Stimulated activated naive CD8-positive, alpha-beta T cell treated with anti-CD3 and anti-CD28 coated beads, Interleukin-15, Interleukin-2, amounts not matched to agents 100 ng/mL and 50 ng/mL, for 24 hours (primary cell): ENCODE data around the gene SCAMP4.
"Not testable (repeated sequence)": the region's sequence is repeated elsewhere in the genome, so short reads cannot be mapped to it uniquely, and the experiment has no call there.

Experiments
- H3K27ac Mint-ChIP-seq: one replicate; pipeline ENCODE4 v1.8.0; 2021; ENCODE audit warnings: mild to moderate bottlenecking, mixed read lengths
- H3K27me3 Mint-ChIP-seq: one replicate; pipeline ENCODE4 v1.8.0; 2021; ENCODE audit warnings: mixed read lengths
- H3K36me3 Mint-ChIP-seq: one replicate; pipeline ENCODE4 v1.8.0; 2021; ENCODE audit warnings: low read depth, mixed read lengths
- H3K4me1 Mint-ChIP-seq: one replicate; pipeline ENCODE4 v1.8.0; 2021; ENCODE audit warnings: low read depth, mixed read lengths
- H3K4me3 Mint-ChIP-seq: one replicate; pipeline ENCODE4 v1.8.0; 2021; ENCODE audit warnings: mild to moderate bottlenecking, mixed read lengths
- H3K9me3 Mint-ChIP-seq: one replicate; pipeline ENCODE4 v1.8.0; 2021; ENCODE audit warnings: mixed read lengths

Gene SCAMP4

DNA sequence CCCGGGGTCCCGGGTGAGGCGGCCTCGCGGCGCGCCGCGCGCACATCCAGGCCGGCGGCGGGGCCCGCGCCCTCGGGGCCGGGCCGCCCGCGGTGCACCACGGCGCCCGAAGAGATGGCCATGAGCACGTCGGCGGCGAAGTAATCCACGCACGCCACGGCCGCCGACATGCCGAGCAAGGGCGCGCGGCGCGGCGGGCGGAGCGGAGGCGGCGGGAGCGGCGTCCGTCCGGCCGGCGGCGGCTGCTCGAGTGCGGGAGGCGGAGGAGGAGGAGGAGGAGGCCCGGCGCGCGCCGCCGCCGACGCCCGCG lies 41.9 kb upstream of the SCAMP4 start, which contains the start of gene KLF16:
TSS of gene KLF16 (minus strand) at position 252 of the 310 bp plus-strand sequence. CDS start at position 170, 82 bp downstream.
- Mint-ChIP-seq H3K27me3 (no peaks in the 10 kb centered on the region), H3K36me3 (peaks cover 3% of the 10 kb centered on the region), H3K9me3 (no peaks in the 10 kb centered on the region), H3K4me3 (peak within 1 kb of the TSS; percentile 93), H3K4me1 (peaks cover 40% of the 10 kb centered on the region), H3K27ac (peak within 1 kb of the TSS; percentile 91)

DNA sequence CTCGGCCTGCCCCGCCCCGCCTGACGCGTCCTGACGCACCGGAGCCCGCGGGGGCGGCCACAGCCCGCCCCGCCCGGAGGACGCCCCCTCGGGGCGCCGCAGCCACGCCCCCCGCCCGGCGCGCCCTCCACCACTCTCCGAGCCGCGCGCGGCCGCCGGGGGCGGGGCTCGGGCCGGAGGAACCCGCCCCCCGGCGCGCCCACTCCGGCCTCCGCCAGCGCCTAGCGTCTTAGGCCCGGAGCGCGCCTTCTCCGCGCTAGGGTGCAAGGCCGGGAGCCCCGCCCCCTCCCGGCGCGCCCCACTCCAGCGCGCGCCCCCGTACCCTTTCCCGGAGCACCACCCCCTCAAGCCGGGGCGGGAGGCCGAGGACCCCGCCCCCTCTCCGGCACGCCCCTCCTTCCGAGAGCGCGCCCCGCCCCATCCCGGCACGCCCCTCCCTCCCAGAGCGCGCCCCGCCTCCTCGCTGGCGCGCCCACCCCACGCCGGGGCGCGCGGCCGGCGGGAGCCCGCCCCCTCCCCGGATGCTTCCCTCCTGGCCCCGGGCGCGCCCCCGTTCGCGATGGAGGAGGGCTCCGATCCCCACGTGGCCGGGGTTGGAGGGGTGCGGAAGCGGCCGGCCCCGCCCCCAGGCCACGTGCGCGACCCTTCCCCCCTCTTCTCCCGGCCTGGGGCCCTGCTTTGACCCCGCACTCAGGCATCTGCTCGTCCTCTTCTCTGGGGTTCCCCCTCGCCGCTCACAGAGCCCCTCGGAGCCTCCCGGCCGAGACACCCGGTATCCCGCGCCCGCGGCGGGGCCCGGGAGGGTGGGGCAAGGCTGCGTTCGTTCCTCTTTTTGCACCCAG lies 41.3 kb upstream of the SCAMP4 start:
- no peak overlapping the region for H3K27ac Mint-ChIP-seq
- no peaks in the 10 kb centered on the region for H3K27me3 Mint-ChIP-seq

DNA sequence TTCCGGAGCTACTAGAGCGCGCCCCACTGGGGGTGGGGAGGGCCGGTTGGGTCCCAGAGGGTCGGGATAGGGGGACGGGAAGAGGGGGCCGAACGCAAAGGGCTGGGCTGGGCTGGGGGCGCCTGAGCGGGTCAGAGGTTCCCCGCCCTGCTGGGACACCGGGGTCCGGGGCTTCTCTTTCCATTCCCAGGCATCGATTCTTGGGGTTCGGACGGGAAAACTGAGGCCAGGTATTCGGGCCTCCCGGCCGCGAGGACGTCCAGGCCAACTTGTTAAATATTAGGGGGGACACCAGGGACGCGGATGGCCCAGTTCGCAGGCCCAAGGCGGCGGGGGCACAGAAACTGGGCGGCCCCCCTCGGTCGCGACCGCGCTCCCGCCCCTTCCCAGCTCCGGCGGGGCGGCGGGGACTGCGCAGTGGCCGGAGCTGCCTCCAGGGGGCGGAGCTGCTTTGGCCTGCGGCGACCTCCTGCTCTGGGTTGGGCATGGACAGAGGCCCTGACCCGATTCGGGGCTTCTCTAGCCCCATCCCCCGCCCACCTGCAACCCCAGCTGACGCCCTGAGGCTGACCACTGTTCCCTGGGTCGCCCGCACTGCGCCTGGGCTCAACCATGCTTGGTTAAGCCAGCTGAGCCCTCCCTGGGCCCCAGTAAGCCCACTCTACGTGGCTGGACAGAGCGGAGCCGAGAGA lies 40.6 kb upstream of the SCAMP4 start:
- H3K27me3 Mint-ChIP-seq, result no peaks in the 10 kb centered on the region
- H3K4me3 Mint-ChIP-seq, result peak overlapping the region; percentile 74
- H3K9me3 Mint-ChIP-seq, result no peaks in the 10 kb centered on the region
- peak overlapping the region; percentile 83 for H3K27ac Mint-ChIP-seq
- H3K36me3 Mint-ChIP-seq, result peaks cover 3% of the 10 kb centered on the region
- peaks cover 29% of the 10 kb centered on the region for H3K4me1 Mint-ChIP-seq

More for the DNA sequence above, 41.3 kb upstream of the SCAMP4 start:
- Mint-ChIP-seq H3K36me3 (peaks cover 3% of the 10 kb centered on the region), H3K9me3 (no peaks in the 10 kb centered on the region), H3K4me3 (peak overlapping the region; percentile 74), H3K4me1 (peaks cover 35% of the 10 kb centered on the region)

DNA sequence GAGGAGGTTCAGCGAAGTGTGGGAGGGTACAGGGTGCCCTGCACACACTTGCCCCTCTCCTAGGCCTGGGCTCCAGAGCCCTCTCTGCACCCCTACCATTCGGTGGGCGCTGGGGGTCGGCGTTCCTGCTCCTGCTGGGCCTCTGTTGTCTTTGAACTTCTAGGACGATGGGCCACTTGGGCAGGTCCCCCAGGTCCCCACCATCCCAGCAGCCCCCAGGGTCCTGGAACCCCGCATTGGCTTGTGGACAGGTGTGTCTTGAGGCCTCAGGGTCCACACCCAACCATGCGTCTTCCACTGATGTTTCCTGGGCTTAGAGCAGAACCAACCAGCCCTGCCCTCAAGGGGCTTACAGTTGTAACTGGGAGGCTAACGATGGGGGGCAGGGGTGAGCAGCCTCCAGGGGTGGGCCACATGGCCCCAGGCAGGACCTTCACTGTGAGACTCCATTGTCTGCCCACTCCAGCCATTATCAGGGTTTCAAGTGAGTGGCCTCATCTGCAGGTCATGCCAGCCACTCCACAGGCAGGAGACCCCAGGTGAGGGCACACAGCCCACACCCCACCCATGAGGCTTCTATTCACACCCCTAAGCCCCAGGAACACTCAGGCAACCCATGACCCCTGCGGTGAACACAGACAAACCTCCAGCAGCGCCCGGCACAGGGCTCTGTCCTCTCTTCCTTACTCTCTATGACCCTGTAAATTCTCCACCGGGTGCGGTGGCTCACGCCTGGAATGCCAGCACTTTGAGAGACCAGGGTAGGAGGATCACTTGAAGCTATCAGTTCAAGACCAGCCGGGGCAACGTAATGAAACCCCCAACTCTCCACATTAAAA lies 39.8 kb upstream of the SCAMP4 start:
- Mint-ChIP-seq H3K9me3 (no peaks in the 10 kb centered on the region), H3K27ac (peak overlapping the region; percentile 83), H3K4me3 (peak overlapping the region; percentile 74), H3K36me3 (peaks cover 3% of the 10 kb centered on the region), H3K4me1 (peaks cover 22% of the 10 kb centered on the region), H3K27me3 (no peaks in the 10 kb centered on the region)

- Mint-ChIP-seq H3K36me3 (no peaks in the 10 kb centered on the region), H3K4me3 (no peak overlapping the region), H3K4me1 (peaks cover 7% of the 10 kb centered on the region), H3K27ac (peak overlapping the region; percentile 68), H3K27me3 (no peaks in the 10 kb centered on the region), H3K9me3 (no peaks in the 10 kb centered on the region)
These were observed 38.4 kb upstream of the SCAMP4 start for GRCh38 chr19:1866693-1867348.

- no peaks in the 10 kb centered on the region for H3K36me3 Mint-ChIP-seq
- peaks cover 5% of the 10 kb centered on the region for H3K4me1 Mint-ChIP-seq
- H3K27me3 Mint-ChIP-seq, result no peaks in the 10 kb centered on the region
- H3K27ac Mint-ChIP-seq, result peak overlapping the region; percentile 68
- no peak overlapping the region for H3K4me3 Mint-ChIP-seq
- H3K9me3 Mint-ChIP-seq, result no peaks in the 10 kb centered on the region
These were observed 37.9 kb upstream of the SCAMP4 start for GRCh38 chr19:1867349-1867724.

GRCh38 chr19:1868971-1869370 lies 36.2 kb upstream of the SCAMP4 start:
- peaks cover 2% of the 10 kb centered on the region for H3K36me3 Mint-ChIP-seq
- H3K27me3 Mint-ChIP-seq, result no peaks in the 10 kb centered on the region
- no peak overlapping the region for H3K4me3 Mint-ChIP-seq
- no peak overlapping the region for H3K27ac Mint-ChIP-seq
- peaks cover 10% of the 10 kb centered on the region for H3K4me1 Mint-ChIP-seq
- no peaks in the 10 kb centered on the region for H3K9me3 Mint-ChIP-seq

DNA sequence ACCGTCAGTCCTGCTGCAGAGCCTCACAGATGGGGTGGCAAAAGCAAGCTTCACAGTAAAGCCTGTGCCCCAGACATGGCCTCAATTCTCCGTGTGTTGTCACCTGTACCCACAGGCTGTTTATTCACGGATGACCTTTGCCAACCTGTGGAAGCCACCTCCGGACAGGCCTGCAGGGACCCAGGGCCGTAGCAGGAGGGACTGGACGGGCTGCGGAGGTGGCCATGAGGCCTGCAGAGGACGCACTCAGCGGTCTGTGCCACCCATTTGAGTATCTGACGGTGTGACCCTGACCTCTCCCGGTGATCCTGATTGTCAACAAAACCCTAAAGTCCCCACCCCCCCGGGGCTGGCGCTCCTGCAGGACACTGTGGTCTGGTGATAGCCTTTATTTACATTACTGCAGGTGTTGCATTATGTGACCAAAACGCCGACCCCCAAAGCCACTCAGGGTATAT lies 34.0 kb upstream of the SCAMP4 start:
- Mint-ChIP-seq H3K27me3 (no peaks in the 10 kb centered on the region), H3K9me3 (no peaks in the 10 kb centered on the region), H3K4me1 (peaks cover 20% of the 10 kb centered on the region), H3K4me3 (no peak overlapping the region), H3K27ac (no peak overlapping the region), H3K36me3 (peaks cover 19% of the 10 kb centered on the region)

GRCh38 chr19:1871630-1872029 lies 33.6 kb upstream of the SCAMP4 start:
- Mint-ChIP-seq H3K36me3 (peaks cover 19% of the 10 kb centered on the region), H3K27me3 (no peaks in the 10 kb centered on the region), H3K27ac (no peak overlapping the region), H3K4me3 (no peak overlapping the region), H3K4me1 (peaks cover 25% of the 10 kb centered on the region), H3K9me3 (no peaks in the 10 kb centered on the region)

DNA sequence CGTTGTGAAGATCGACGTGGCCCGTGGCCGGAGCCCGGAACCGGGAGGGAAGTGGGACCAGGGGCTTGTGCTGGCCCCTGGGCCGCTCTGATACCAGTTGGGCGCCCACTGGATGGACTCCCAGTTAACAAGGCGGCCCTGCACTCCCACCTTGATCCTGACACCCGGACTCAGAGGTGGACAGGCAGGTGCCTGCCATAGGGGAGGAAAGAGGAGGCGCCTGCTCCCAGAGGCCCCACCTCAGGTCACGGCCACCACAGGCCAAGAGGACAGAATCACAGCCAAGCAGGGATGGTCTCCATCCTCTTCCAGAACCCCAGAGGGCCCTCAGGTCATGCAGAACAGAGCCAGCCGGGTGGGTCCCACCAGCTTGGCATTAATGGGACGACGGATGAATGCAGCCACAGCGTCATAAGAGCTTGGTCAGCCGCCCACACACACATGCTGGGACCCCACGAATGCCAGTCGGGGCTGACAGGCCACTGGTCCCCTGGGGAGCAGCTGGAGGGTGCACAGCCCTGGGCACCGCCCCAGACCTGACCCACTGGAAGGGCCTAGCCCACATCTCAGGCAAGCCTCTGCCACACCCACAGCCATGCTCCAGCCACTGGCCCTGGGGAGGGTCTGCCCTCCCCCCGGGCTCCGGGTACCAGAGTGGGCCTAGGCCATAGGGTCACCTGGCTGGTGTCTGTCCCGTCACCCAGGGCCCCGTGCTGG lies 32.2 kb upstream of the SCAMP4 start:
- H3K9me3 Mint-ChIP-seq, result no peaks in the 10 kb centered on the region
- H3K27me3 Mint-ChIP-seq, result no peaks in the 10 kb centered on the region
- H3K4me3 Mint-ChIP-seq, result no peak overlapping the region
- H3K4me1 Mint-ChIP-seq, result peaks cover 27% of the 10 kb centered on the region
- H3K36me3 Mint-ChIP-seq, result peaks cover 19% of the 10 kb centered on the region
- H3K27ac Mint-ChIP-seq, result no peak overlapping the region

DNA sequence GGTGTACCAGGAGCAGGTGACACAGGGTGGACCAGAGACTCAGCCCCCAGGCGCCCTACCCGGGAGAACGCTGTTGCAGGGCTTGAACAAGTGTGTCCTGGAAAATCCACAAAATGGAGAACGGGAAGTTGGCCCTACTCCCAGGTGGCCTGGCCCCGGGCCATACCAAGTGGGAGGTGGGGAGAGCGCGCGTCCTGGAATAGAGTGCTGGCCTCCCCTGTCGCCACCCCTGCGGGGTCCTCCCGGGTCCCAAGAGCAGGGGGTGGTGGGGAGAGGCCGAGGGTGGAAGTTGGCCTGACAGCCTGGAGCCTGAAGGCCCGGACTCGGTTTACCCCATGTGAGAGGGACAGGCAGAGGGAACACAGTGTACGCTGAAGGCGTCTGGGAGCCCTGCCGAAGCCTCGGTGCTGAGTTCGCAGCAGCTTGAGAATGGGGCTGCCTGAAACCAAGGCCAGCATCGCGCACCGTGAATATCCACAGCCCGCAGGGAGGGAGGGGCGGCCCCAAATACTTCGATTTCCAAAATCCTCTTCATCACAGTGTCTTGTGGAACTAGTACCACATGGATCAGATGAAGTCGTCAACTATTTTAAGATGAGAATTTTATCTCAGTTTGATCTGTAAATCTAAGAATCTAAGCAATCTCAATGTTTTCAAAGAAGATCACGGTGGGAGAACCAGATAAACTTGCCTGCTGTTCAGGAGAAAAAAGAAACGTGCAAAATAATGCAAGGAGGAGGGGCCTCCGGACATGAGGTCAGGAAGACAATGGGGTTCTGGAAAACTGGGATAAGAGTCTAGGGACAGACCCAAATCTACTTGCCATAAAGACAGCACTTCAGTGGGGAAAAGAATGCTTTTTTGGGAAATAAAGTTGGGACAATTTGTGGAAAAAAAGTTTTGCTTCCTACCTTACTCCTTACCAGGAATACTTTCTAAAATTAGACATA lies 31.4 kb upstream of the SCAMP4 start:
- peak overlapping the region; percentile 95 for H3K27ac Mint-ChIP-seq
- no peaks in the 10 kb centered on the region for H3K27me3 Mint-ChIP-seq
- no peaks in the 10 kb centered on the region for H3K9me3 Mint-ChIP-seq
- H3K36me3 Mint-ChIP-seq, result peaks cover 19% of the 10 kb centered on the region
- peaks cover 27% of the 10 kb centered on the region for H3K4me1 Mint-ChIP-seq
- H3K4me3 Mint-ChIP-seq, result peak overlapping the region; percentile 99

DNA sequence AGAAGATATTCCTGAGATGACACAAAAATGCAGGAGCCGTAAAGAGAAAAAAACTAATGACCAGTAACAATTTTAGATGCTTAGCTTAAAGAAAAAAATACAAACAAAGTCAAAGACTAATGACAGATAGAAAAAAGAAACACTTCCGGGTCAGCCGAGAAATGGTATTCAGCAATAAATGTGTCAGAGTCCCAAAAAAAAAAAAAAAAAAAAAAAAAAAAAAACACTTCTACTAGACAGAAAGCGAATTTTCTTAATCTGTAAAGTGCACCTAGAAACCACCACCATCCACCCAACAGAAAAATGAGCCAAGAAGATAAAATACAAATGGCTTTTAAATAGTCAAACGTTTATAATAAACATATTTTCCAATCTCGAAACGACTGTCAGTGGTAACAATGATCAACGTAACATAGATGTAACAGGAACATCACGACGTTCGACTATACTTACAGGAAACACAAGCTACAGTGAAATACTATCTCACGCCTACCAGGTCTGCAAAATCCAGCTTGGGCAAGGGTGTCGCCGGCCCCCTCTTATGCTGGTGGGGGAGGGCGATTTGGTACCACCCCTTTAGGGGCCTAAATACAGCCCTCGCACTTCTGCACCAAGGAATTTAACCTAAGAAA lies 30.5 kb upstream of the SCAMP4 start:
- H3K4me1 Mint-ChIP-seq, result peaks cover 27% of the 10 kb centered on the region
- H3K27me3 Mint-ChIP-seq, result no peaks in the 10 kb centered on the region
- peaks cover 19% of the 10 kb centered on the region for H3K36me3 Mint-ChIP-seq
- no peaks in the 10 kb centered on the region for H3K9me3 Mint-ChIP-seq
- H3K27ac Mint-ChIP-seq, result peak overlapping the region; percentile 95
- H3K4me3 Mint-ChIP-seq, result peak overlapping the region; percentile 99

GRCh38 chr19:1875265-1875645 lies 29.9 kb upstream of the SCAMP4 start:
- H3K9me3 Mint-ChIP-seq, H3K27me3 Mint-ChIP-seq: not testable (repeated sequence)
- peak overlapping the region; percentile 95 for H3K27ac Mint-ChIP-seq
- H3K4me1 Mint-ChIP-seq, result peaks cover 27% of the 10 kb centered on the region
- peaks cover 19% of the 10 kb centered on the region for H3K36me3 Mint-ChIP-seq
- peak overlapping the region; percentile 99 for H3K4me3 Mint-ChIP-seq
